Right lung (tissue), 5 donors: ENCODE measurements around the gene RAB8A. TPM values are rescaled to one million over a fixed set of nuclear protein-coding genes. Genes with fewer than 3 reads are reported as not detected.
"Not testable (repeated sequence)": the region's sequence is repeated elsewhere in the genome, so short reads cannot be mapped to it uniquely, and the experiment has no call there.

ENCODE experiments used
- DNase-seq, 2 donors: peaks; one replicate each; pipeline ENCODE4 v3.0.0-alpha.2; 2013
- polyA plus RNA-seq, 5 donors: library from polyadenylated mRNA; unstranded; fragments of 120-200 nt; gene quantifications; one replicate each; pipeline versions ENCODE4 v1.2.1 to v1.2.3, GENCODE V29; 2013; ENCODE audit warnings: inconsistent platforms in 1 of 5, low replicate concordance in 1 of 5; ENCODE audit not compliant: insufficient read length in 5 of 5, insufficient read depth in 1 of 5

The RAB8A gene
- polyA plus RNA-seq, 5 donors = 63.1 to 101 (median 72.9) TPM

DNA sequence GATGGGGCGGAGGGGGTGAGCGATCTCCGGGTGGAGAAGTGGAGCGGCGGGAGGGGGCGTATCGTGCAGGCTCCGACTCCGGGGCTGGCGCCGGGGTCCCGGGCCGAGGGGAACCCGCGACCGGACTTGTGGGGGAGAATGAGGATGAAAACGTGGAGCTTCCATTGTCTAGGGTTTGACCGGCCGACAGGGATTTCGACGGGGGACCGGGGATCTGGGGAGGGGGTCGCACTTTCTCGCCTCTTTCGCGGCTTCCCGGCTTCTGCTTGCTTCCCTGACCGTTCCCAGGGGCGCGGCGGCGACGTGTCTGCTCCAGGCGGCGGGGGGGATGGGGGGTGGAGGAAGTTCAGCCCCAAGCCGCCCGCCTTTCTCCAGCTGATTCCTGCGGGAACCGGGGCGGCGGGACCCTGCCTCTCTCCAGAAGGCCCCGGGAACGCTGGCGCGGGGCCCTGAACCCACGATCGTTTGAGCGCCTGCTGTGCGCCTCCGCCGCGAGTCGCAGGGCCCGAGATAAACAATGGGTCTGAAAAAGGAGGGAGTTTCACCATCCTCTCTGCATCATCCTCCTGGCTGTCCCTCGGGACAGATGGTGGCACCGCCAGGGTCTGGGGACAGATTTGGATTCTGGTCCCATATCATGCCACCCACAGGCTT is 34.6 kb upstream of the RAB8A start:
- peak in 1 of 2 donors; percentile 47 for DNase-seq

DNA sequence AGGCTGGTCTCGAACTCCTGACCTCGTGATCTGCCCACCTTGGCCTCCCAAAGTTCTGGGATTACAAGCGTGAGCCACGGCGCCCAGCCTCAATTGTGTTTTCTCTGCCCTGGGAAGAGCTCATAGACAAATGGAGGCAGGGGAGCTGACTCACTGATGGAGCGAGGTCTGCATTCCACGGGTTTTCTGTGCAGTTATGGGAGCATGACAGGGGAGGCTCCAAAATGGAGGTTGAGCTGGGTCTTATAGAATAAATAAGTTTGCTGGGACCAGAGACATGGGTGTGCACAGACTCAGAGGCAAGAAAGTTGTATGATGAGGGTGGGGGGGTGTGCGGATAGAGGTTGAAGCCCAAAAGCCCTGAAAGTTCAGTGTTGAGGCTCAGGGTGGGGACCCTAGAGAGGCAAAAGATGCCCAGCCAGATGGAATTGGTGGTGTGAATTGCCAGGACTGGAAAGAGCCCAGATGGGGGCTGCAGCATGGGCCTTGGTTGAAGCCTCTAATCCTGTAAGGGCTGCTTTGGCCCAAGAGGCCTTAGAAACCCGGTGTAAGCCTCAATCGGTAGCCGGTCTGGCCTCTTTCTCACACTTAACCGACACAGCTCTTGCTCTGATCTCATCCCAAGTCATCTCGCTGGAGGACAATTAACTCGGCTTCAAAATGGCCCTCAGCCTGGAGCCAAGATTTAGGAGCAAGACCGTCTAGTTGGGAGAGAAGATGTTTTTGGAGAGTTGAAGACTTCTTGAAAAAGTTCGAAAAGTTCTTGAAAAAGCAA is 33.5 kb upstream of the RAB8A start:
- DNase-seq = no peak

DNA sequence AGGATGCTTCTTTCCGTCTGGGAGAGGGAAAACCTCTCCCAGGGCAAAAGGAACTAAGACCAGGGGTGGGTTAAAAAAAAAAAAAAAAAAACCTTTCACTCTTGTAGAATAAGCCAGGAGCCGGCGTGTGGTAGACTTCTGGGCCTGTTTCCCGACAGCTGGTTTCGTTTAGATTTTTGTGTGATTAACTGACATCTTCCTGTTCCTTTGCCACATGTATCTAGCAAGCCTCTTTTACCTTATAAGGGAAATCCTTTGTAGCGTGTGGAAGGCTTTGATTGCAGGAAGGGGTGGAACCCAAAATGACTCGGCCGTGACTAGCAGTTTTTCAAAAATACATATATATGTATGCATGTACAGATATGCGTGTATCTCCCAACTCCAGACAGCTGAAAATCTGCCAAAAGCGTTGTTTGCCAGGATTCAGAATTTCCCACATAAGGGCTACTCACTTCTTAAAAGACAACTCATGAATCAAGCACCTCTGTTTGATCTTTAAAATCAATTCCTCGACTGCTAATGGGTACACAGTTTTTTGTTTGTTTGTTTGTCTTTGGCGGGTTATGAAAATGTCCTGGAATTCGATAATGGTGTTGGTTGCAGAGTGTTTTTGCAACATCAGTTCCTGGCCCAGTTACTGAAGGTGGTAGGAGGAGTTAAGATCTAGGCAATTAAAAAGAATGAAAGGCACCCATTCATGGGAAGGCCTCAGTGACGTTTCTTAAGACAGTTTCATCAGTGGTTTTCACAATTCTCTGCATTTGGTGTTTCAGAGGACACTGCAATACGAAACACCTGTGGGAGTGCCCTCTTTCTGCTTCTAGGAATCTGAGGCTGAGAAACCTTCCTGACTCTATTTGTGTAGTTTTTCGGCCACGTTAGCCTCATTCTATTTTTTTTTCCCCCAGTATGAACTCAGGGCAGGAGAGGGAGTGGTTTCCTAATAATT is 32.7 kb upstream of the RAB8A start:
- DNase-seq = peak; percentile 89 to 95

DNA sequence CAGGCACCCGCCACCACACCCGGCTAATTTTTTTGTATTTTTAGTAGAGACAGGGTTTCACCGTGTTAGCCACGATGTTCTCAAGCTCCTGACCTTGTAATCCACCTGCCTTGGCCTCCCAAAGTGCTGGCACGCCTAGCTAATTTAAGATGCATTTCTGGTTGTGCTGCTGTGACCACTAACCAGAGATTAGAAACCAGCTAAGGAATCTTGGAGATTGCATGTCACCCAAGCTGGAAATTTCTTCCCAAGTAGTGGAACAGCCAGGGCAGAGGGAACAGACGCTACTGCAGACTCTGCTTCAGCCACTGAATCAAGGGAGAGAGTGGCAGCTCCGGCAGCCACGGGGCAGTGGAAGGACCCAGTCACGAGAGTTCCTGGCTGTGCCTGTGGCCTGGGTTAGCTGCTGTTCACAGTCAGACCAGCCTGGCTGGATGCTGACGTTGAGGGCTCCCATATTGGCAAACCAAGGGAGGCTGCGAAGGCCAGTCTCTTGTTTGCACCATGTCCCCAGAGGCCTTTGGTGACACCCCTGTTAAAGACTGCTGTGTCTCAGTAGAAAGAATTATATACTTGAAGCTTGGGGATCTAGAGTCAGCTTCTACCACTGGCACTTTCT is 27.5 kb upstream of the RAB8A start:
- DNase-seq = no peak

DNA sequence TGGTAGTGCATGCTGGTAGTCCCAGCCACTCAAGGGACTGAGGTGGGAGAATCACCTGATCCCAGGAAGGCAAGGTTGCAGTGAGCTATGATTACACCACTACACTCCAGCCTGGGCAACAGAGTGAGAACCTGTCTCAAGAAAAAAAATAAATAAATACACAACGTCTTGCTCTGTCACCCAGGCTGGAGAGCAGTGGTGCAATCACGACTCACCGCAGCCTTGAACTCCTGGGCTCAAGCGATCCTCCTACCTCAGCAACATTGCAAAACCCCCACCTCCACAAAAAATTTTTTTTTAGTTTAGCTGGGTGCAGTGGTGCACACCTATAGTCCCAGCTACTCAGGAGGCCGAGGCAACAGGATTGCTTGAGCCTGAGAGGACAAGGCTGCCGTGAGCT is 26.6 kb upstream of the RAB8A start:
- no peak for DNase-seq

DNA sequence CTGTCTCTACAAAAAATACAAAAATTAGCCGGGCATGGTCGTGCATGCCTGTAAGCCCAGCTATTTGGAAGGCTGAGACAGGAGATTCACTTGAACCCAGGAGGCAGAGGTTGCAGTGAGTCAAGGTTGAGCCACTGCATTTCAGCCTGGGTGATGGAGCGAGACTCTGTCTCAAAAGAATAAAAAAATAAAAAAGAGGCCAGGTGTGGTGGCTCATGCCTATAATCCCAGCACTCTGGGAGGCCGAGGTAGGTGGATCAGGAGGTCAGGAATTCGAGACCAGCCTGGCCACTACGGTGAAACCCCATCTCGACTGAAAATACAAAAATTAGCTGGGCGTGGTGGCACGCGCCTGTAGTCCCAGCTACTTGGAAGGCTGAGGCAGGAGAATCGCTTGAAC is 24.3 kb upstream of the RAB8A start:
- not testable (repeated sequence) for DNase-seq

DNA sequence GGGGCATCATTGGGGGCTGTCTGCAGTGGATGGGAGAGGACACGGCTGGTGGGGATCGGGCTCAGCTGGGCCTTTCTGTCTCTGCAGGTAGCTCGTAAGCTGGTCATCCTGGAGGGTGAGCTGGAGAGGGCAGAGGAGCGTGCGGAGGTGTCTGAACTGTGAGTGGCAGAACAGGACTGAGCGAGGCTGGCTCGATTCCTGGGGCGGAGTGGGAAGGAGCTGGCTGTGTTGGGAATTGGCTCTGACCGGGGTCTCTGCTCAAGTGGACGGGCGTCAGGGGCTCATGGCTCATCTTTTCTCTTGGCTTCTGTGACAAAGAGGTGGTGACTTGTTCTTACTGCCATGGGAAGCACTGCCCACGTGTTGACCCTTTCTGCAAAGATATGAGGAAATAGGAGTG is 23.7 kb upstream of the RAB8A start:
- DNase-seq = no peak

DNA sequence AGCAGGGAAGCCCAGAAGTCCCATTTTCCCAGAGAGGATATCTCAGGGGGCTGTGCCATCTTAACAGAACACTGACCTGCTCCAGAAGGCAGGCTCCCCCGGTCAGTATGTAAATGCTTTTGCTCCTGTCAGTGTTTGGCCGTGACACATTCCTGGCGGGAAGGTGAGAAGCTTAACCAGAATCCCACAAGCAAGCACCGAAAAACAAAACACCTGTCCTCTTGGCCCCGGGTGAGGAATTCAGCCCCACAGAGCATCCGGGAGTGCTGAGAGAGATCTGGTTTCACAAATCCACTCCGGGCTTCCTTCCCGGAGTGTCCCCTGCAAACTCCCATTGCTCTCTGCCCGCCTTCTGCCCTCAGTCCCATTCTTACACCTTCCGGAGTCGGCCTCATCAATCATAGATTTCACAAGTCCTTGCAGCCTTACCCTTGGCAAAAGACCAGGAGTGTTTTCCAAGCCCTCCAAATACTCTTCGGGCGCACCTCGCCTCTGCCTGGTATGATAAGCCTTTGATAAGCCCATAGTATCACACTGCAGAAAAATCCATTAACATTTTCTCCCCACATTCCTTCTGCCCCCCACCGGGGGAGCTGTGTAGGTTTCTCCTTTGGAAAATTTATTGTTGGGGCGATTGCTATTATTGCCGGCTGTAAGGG is 23.2 kb upstream of the RAB8A start:
- peak; percentile 52 to 69 for DNase-seq

DNA sequence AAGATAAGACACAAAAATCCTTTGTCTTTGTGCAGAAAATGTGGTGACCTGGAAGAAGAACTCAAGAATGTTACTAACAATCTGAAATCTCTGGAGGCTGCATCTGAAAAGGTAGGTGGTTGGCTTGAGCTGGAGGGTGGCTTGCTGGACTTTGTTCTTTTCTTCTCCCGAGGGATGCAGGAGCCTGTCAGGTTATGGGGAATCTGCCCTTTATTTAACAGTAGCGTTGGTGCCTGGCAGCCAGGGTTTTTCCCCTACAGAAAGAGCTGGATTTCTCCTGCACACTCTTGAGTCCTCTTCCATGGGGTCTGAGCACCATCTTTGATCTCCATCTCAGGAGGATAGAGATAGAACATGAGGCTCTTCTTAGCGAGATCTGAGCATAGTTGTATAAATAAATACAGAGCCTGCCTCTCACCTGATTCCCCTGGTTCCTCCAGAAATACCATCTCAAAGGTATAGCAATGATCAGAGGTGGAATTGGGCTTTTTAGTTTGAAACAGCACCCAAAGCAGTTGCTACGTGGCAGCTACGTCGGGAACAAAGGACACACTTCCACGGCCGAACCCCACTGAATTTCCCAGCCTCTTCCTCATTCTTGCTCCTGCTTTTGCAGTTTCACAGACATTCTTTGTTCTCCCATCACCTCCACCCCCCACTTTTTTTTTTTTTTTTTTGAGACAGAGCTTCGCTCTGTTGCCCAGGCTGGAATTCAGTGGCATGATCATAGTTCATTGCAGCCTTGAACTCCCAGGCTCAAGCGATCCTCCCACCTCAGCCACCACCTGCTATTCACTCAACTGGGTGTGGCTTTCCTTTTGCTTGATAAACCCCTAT is 22.5 kb upstream of the RAB8A start:
- DNase-seq = no peak

DNA sequence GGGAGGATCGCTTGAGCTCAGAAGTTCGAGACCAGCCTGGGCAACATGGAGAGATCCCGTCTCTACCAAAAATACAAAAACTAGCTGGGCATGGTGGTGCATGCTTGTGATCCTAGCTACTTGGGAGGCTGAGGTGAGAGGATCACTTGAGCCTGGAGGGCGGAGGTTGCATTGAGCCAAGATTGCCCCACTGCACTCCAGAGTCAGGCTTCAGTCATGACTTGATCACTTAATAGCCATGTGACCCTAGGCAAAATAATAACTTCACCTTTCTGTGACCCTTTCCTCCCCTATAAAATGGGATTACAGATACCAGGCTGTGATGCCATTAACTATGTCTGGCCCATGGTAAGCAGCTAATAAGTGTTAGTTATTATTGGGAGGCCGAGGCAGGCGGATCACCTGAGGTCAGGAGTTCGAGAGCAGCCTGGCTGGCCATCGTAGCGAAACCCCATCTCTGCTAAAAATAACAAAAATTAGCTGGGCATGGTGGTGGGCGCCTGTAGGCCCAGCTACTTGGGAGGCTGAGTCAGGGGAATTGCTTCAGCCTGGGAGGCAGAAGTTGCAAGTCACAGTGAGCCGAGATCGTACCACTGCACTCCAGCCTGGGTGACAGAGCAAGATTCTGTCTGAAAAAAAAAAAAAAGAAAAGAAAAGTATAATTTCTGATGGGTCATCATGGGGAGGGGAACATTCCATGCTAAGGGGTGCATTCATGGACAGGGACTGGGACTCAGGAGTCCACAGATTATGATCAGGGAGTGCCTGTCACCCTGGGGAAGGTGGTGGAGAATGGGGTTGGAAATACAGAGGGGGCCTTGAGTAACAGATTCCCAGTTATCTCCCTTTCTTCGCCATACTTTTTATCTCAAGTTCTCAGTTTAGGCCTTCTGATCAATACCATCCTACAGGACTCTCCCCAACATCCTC is 19.9 kb upstream of the RAB8A start:
- no peak for DNase-seq

DNA sequence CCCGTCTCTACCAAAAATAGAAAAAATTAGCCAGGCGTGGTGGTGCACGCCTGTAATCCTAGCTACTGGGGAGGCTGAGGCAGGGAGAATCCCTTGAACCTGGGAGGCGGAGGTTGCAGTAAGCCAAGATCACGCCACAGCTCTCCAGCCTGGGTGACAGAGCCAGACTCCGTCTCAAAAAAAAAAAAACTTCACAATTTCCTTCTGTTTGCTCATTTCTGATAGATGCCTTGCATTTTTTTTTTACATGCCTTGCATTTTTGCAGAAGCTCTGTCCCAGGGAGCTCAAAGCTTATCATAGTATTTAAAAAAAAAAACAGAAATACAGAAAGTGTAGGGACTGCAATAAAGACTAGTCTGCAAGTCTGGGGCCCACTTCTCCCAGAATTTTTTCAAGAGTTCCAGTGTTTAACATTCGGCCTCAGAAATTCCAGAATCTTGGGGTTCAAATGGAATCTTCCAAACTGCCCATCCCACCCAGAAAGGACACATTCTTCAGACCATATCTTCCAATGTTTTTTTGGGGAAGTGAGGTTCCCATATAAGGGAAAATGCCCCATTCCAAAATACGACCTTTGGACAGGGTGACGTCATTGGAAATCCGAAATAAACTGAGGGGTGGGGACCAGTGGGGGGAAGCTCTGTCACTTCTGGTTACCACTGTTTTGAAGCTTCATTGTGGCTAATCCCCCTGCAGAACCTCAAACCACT is 17.2 kb upstream of the RAB8A start:
- DNase-seq = no peak

DNA sequence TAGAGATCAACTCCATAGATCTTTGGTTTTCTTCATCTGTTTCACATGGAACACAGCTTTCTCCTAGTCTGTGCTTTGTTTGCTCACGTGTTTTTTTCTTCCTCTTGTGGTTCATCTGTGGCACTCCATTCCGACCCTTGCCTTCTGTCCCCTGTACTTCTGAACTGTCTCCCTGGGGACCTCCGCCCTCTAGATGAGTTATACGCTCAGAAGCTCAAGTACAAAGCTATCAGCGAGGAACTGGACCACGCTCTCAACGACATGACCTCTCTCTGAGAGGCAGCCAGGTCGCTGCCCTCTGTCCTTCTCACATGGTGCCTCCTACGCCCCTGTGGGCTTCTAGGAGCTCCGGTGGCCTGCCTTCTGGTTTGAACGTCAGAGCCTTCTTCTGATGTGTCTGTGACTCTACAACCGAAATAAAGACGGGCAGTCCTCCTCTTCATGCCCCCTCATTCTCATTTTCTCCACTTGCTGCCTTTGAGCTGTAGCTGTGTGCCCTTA is 16.6 kb upstream of the RAB8A start:
- DNase-seq = no peak

DNA sequence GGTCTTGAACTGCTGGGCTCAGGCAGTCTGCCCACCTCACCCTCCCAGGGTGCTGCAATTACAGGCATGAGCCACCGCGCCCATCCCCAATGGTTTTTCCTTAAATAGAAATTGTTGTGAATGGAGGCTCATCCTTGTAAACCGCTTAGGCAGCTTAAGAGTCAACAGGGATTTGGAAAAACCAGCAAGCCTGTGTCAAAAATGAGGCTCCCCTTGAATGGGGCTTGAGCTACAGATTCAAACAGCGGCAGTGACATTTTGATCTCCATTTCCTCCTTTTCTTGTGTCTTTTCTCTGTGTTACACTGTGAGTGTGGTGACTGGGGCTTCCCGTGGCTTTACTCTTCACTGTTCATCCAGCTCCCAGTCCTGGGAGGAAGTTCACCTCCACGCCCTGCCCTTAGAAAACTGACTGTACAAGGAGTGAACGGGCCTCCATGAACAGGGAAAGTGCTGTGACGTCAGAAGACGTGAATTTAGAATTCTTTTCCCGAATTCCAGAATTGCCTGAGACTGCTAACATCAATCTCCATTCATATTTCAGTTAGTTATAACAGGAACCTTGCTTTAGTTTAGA is 15.3 kb upstream of the RAB8A start:
- no peak for DNase-seq

DNA sequence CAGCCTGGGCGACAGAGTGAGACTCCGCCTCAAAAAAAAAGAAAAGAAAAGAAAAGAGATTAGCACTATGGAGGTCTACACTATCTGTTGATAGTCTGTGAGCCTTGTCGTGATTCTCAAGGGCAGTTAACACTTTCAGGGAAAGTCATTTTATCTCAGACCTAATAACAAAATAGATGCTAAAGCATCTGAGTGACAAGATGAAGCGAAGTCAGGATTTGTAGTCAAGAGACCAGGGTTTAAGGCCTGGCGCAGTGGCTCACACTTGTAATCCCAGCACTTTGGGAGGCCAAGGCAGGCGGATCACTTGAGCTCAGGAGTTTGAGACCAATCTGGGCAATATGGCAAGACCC is 13.3 kb upstream of the RAB8A start:
- no peak for DNase-seq

DNA sequence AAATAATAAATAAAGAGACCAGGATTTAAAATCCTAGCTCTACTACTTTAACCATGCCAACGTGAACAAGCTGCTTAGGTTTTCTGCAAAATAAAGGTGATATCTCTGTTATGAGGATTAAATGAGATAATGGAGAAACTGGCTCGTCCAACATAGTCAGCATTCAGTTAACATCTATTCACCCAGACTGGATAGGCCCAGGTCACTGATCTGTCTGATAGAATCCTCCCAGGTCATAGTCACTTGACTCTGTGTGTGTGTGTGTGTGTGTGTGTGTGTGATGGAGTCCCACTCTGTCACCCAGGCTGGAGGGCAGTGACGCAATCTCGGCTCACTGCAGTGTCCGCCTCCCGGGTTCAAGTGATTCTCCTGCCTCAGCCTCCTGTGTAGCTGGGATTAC is 12.9 kb upstream of the RAB8A start:
- no peak for DNase-seq

DNA sequence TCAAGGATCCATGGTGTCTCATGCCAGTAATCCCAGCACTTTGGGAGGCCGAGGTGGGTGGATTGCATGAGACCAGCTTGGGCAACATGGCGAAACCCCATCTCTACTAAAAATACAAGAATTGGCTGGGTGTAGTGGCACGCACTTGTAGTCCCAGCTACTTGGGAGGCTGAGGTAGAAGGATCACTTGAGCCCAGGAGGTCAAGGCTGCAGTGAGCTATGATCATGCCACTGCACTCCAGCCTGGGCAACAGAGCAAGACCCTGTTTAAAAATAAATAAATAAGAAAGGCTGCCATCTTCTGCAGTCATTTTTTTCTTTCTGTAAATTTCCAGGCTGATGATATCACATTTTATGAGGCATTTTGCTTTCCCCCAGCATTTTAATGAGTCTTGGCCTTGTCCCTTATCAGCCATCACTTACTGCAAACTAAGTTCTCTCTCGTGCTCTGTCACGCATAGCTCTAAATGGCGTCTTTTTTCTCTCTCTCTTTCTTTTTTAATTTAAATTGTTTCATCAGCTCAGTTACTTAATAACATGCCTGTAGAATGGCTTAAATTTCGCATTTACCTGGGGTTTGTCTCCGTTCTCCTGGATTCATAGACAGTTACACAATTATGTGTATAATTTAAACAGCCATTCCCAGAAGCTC is 12.2 kb upstream of the RAB8A start:
- not testable (repeated sequence) for DNase-seq

DNA sequence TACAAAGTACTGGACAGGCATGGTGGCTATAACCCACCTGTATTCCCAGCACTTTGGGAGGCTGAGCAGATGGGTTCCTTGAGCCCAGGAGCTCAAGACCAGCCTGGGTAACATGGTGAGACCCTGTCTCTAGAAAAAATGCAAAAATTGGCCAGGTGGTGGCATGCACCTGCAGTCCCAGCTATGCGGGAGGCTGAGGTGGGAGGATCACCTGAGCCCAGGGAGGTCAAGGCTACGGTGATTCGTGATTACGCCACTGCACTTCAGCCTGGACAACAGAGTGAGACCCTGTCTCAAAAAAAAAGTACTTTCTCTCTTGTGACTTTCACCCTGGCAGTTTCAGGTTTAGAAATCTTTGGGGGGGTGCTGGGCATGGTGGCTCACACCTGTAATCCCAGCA is 11.2 kb upstream of the RAB8A start:
- no peak for DNase-seq

DNA sequence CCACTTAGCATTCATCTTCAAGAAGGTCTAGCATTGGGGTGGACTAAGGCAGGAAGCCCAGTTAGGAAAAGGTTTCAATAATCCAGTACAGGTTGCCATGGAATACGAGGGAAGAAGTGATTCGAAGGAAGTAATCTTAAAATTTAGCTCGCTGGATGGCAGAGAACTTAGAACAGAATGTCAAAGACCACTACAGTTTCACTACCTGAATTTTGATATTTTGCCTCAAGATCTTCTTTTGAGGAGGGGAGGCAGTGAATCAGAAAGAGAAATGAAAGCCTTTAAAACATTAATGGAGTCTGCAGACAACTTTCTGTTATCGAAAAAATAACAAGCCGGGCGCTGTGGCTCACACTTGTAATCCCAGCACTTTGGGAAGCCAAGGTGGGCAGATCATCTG is 7.0 kb upstream of the RAB8A start:
- DNase-seq = no peak
